GM18519 (cell line): Measurements from ENCODE around the gene SMIM10.
"Not testable (repeated sequence)": the region's sequence is repeated elsewhere in the genome, so short reads cannot be mapped to it uniquely, and the experiment has no call there.

ENCODE experiments used
- ATAC-seq: cut with Tn5 transposase; IDR thresholded peaks from one replicate; pipeline ENCODE4 v1.9.1; 2021; ENCODE audit warnings: mild to moderate bottlenecking, moderate library complexity; ENCODE audit not compliant: unreplicated experiment, low FRiP score

The SMIM10 gene

GRCh38 chrX:135009838-135010237 is 19.0 kb downstream of the SMIM10 start:
- no peak for ATAC-seq

- no peak for ATAC-seq
Observed at GRCh38 chrX:135010921-135011320, 20.1 kb downstream of the SMIM10 start.

- ATAC-seq, result no peak
Observed at GRCh38 chrX:135015523-135016245, 24.9 kb downstream of the SMIM10 start.

- not testable (repeated sequence) for ATAC-seq
Observed at GRCh38 chrX:135019890-135020289, 29.1 kb downstream of the SMIM10 start.

GRCh38 chrX:135023791-135024190 is 33.0 kb downstream of the SMIM10 start:
- not testable (repeated sequence) for ATAC-seq

- ATAC-seq, result no peak
Observed at GRCh38 chrX:135024526-135024925, 33.7 kb downstream of the SMIM10 start.

GRCh38 chrX:135030207-135030963 is 39.6 kb downstream of the SMIM10 start:
- ATAC-seq, result not testable (repeated sequence)

GRCh38 chrX:135041149-135042123 is 50.6 kb downstream of the SMIM10 start:
- not testable (repeated sequence) for ATAC-seq
